ENCODE data around the gene TMEM236.

DNA sequence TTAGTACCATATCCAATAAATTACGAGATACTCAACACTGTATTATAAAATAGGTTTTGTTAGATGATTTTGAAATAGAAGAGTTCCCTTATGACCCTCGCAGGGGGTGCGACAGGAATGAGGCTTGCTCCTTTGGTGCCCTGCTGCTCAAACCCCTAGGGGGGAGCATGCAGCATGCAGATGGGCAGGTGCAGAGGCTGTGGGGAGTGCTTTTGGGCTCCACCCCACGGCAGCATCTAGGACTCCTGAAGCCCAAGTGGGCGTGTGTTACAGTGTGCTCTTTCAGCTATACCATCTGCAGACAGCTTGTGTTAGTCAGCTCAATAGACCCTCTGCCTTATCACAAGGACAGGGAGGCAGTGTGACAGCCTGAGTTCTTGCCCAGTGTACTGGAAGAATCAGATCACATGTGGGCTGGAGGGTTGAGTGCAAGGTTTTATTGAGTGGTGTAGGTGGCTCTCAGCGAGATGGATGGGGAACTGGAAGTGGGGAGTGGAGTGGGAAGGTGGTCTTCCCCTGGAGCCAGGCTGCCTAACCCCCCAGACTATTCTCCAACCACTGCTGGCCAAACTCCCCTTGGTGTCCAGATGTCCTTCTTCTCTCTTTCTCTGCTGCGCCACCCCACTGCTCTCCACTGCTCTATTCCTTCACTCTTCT, 54.0 kb downstream of the TMEM236 start:
- no peak for TF ChIP-seq POLR2A (IDR thresholded peaks at IDR 0.05; ENCODE audit: low read depth)
- TF ChIP-seq, protein P1, sequence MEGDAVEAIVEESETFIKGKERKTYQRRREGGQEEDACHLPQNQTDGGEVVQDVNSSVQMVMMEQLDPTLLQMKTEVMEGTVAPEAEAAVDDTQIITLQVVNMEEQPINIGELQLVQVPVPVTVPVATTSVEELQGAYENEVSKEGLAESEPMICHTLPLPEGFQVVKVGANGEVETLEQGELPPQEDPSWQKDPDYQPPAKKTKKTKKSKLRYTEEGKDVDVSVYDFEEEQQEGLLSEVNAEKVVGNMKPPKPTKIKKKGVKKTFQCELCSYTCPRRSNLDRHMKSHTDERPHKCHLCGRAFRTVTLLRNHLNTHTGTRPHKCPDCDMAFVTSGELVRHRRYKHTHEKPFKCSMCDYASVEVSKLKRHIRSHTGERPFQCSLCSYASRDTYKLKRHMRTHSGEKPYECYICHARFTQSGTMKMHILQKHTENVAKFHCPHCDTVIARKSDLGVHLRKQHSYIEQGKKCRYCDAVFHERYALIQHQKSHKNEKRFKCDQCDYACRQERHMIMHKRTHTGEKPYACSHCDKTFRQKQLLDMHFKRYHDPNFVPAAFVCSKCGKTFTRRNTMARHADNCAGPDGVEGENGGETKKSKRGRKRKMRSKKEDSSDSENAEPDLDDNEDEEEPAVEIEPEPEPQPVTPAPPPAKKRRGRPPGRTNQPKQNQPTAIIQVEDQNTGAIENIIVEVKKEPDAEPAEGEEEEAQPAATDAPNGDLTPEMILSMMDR (IDR thresholded peaks at IDR 0.05) = no peak
- TF ChIP-seq POLR2AphosphoS5 (IDR thresholded peaks at IDR 0.05) = no peak
- TF ChIP-seq EP300 (IDR thresholded peaks at IDR 0.05) = no peak
